ENCODE measurements around the gene SLC27A5.
"Not testable (repeated sequence)": the region's sequence is repeated elsewhere in the genome, so short reads cannot be mapped to it uniquely, and the experiment has no call there.

The SLC27A5 gene

DNA sequence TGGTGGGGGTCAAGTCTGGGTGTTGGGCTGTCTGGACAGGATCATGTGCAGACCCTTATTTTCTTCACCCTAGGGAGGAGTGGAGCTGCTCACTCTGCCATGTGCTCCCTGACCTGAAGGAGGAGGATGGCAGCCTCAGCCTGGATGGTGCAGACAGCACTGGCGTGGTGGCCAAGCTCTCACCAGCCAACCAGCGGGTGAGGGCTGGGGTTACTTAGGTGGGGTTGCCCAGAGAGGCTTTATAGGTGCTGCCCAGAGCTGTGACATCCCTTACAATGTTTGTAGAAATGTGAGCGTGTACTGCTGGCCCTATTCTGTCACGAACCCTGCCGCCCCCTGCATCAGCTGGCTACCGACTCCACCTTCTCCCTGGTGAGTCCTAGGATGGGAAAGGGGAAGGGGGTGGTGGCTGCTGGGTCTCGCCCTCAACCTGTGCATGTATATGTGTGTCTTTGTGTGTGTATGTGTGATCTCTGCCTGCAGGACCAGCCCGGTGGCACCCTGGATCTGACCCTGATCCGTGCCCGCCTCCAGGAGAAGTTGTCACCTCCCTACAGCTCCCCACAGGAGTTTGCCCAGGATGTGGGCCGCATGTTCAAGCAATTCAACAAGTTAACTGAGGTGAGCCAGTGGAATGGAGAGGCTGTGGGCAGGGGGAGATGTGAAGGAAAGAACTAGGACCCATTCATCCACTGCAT, 38.0 kb upstream of the SLC27A5 start:
- DNase-seq = no peak

DNA sequence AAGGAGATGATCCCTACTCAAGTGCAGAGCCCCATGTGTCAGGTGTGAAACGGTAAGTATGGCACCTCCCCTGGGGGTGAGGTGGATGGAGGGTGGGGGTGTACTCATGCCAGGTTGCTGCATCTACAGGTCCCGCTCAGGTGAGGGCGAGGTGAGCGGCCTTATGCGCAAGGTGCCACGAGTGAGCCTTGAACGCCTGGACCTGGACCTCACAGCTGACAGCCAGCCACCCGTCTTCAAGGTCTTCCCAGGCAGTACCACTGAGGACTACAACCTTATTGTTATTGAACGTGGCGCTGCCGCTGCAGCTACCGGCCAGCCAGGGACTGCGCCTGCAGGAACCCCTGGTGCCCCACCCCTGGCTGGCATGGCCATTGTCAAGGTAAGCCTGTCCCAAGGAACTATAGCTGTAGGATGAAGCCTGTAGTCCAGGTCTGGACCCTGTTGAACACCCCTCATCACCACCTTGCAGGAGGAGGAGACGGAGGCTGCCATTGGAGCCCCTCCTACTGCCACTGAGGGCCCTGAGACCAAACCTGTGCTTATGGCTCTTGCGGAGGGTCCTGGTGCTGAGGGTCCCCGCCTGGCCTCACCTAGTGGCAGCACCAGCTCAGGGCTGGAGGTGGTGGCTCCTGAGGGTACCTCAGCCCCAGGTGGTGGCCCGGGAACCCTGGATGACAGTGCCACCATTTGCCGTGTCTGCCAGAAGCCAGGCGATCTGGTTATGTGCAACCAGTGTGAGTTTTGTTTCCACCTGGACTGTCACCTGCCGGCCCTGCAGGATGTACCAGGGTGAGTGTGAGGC, 37.3 kb upstream of the SLC27A5 start:
- DNase-seq = no peak

DNA sequence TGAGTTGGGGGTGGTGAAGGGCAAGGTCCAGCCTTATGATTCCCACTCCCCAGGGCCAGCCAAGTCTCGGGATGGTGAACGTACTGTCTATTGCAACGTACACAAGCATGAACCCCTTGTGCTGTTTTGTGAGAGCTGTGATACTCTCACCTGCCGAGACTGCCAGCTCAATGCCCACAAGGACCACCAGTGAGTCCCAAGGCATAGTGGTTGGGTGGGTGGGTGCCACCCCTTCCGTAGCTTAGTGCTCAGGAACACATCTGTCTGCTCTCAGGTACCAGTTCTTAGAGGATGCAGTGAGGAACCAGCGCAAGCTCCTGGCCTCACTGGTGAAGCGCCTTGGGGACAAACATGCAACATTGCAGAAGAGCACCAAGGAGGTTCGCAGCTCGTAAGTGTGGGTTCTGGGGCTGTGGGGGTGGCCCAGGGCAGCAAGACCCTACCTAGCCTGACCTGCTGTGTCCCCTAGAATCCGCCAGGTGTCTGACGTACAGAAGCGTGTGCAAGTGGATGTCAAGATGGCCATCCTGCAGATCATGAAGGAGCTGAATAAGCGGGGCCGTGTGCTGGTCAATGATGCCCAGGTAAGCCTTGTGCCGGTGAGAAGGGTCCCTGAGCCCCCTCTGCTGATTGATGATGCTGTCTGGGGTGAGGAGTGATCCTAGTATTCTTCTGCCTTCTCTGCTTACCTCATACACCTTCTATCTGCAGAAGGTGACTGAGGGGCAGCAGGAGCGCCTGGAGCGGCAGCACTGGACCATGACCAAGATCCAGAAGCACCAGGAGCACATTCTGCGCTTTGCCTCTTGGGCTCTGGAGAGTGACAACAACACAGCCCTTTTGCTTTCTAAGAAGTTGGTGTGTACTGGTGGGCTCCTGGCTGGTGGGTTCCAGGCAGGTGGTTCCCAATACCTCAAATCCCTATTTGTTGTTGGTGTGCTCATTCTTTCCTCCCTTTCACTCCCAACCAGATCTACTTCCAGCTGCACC, 35.8 kb upstream of the SLC27A5 start:
- no peak for DNase-seq

DNA sequence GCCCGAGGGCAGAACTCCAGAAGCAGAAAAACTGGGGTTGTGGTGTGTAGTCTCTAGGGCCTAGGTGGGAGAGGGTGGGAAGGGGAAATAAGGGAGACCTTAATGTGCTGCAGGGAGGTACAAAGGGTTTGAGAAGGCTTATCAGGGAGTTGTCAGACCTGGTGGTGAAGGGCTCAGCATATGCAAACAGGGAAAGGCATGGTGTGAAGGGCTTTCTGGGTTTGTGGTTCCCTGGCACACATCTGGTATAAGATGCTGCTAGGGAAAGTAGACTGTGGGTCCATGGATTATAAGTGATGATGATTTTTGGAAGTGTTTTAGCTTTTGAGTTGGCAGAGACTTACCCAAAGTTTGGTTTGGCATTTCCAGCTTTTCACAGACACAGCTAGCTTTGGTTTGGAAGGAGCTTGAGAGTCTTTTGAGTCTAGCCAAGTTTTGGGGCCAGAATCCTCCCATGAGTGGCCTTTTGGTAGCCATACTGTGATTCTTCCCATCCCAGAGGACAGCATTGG, 34.3 kb upstream of the SLC27A5 start:
- DNase-seq = no peak

DNA sequence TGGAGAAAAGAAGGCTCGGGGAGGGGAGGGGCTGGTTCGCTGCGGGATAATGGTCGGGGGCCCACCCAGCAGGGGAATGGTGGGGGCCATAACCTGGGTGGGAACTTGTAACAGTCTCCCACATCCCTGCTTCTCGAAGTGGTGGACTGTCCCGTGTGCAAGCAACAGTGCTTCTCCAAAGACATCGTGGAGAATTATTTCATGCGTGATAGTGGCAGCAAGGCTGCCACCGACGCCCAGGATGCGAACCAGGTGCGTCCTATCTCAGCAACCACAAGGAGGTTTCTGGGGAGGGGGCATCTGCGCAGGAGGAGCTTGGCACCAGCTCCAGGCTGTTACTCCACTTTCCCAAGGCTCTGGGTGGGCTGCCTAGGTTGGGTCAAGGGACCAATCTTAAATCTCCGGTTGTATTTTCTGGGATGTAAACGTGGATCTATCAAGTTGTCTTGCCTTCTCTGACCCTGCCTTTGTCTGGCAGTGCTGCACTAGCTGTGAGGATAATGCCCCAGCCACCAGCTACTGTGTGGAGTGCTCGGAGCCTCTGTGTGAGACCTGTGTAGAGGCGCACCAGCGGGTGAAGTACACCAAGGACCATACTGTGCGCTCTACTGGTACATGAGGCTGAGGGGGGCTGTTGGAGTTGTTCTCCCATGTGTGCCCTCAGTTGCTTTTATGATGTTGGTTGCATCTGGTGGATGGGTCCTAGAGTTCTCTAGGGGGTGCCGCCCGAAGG, 33.7 kb upstream of the SLC27A5 start:
- DNase-seq = no peak

DNA sequence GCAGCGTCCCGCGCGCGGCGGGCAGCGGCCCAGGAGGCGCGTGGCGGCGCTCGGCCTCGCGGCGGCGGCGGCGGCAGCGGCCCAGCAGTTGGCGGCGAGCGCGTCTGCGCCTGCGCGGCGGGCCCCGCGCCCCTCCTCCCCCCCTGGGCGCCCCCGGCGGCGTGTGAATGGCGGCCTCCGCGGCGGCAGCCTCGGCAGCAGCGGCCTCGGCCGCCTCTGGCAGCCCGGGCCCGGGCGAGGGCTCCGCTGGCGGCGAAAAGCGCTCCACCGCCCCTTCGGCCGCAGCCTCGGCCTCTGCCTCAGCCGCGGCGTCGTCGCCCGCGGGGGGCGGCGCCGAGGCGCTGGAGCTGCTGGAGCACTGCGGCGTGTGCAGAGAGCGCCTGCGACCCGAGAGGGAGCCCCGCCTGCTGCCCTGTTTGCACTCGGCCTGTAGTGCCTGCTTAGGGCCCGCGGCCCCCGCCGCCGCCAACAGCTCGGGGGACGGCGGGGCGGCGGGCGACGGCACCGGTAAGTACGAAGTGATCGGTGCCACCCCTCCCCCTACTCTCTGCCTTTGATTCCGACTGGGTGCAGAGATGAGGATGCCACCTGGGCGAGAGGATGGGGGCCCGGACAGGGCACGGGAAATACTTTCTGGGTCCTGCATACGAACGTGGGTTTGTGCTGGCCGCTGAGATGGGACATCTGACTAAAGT, 32.9 kb upstream of the SLC27A5 start:
- DNase-seq = no peak

DNA sequence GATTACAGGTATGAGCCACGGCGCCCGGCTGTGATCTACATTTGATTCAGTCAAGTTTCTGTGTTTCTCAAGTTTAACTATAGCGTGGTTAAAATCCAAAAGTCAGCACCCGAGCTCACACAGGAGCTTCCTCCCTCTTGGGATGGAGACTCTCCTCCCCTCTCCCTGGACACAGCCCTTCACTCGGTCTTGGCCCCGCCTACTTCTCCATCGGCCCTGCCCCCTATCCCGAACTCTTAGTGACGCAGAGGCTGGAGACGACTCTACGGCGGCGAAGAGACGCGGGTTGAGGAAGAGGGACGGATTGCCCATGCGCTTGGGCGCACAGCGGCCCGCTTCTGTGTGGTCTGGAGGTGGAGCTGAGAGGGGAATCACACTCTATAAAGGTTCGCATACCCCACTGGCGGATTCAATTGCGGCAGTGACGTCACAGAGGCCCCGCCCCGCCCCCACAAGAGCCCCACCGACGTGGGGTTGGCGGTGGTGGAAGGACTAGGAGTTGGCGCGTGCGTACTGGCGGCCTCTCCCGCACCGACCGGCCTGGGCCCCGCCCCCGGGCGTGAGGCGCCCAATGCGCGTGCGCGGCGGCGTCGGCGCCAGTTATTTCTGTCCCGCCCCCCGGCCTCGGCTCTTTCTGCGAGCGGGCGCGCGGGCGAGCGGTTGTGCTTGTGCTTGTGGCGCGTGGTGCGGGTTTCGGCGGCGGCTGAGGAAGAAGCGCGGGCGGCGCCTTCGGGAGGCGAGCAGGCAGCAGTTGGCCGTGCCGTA, 32.2 kb upstream of the SLC27A5 start, which contains the start of gene TRIM28:
Gene TRIM28, plus strand, starts transcription at position 239 of the 765 bp plus-strand sequence. CDS start 694 bp downstream, outside the sequence.
- DNase-seq = no peak

DNA sequence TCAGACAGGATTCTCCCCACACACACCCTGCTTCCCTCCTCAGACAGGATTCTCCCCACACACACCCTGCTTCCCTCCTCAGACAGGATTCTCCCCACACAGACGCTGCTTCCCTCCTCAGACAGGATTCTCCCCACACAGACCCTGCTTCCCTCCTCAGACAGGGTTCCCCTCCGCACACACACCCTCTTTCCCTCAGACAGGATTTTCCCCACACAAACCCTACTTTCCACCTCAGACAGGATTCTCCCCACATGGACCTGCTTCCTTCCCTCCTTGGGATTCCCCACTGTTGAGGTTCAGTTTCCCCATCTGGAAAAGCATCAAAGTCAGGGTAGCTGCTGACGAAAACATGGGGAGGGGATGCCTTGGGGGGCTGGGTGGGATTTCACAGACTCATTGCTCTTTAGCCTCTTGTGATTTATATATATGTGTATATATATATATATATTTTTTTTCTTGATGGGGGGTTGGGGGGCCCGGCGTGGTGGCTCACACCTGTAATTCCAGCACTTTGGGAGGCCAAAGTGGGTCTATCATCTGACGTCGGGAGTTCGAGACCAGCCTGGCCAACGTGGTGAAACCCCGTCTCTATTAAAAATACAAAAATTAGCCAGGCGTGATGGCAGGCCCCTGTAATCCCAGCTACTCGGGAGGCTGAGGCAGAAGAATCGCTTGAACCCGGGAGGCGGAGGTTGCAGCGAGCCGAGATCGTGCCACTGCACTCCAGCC, 31.0 kb upstream of the SLC27A5 start:
- not testable (repeated sequence) for DNase-seq

DNA sequence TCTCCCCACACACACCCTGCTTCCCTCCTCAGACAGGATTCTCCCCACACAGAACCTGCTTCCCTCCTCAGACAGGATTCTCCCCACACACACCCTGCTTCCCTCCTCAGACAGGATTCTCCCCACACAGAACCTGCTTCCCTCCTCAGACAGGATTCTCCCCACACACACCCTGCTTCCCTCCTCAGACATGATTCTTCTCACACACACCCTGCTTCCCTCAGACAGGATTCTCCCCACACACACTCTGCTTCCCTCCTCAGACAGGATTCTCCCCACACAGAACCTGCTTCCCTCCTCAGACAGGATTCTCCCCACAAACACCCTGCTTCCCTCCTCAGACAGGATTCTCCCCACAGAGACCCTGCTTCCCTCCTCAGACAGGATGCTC, 27.4 kb upstream of the SLC27A5 start:
- not testable (repeated sequence) for DNase-seq

DNA sequence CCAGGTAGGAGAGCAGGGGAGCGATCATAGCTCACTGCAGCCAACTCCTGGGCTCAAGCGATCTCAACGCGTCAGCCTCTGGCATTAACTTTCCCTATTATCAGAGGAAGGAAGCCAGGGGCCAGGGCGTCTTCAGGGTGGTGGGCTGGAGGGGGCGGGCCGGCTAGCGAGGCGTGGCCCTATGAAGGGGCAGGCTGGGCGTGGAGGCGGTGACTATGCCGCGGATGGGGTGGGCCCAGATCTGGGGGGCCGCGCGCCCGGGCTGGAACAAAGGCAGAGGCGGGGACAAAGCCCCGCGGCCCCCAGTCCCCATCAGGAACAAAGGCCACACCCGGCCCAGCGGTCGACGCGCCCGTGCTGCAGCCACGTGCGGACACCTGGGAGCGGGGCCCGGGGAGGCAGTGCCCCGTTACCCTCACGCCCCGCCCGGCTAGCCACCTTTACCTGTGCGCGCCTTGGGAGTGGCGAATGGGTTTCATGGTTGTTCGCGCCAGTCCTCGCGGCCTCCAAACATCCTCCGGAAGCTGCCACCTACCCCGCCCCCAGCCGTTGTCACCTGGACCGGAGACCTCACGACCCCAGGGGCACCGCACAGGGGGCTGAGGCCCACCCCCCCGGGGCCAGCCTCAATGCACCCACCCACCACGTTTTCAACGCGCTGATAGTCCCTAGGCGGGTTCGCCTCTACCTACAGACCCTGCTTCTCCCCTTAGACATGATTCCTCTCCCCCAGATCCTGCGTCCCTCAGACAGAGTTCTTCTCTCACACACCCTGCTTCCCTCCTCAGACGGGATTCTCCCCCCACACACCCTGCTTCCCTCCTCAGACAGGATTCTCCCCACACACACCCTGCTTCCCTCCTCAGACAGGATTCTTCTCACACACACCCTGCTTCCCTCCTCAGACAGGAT, 26.7 kb upstream of the SLC27A5 start:
- no peak for DNase-seq

DNA sequence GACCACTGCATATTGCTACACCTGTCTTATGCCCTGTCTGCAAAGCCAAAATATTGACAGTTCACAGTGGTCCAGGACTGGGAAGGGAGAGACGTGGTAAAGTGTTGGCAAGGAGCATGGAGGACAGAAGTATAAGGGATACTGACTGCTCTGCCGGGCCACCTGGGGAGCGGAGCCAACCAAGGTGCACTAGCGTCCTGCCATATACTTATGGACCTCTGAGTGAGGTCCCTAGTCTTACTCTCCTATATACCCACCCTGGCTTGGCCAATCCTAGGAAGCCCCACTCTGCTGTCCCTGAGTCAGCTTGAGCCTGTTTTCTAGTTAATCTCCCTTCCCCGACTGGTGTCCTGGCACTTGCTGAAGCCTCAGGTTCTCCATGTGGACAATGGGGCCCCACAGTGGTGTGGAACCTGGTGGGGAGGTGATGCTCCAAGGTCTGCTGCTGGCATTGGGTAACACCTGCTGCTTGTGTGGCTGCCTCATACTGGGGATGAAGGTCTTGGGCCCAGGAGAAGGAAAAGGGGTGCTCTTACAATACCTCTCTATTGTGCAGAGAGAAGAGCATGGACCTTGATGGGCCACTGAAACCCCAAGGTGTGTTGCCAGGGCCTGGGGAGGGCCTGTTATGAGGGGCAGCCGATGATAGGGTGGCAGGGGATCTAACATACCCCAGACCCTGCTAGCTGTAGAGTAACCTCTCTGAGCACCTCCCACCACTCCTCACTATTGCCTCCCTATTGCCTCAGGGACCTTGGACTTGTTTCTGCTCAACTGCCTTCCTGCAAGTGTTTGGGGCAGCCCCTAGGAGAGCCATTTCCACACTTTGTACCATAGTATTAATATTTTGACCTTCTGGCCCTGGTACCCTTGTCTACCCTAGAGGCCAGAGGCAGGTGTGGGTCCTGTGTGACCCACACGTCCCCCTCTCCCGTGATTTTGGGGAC, 25.3 kb upstream of the SLC27A5 start:
- no peak for DNase-seq

DNA sequence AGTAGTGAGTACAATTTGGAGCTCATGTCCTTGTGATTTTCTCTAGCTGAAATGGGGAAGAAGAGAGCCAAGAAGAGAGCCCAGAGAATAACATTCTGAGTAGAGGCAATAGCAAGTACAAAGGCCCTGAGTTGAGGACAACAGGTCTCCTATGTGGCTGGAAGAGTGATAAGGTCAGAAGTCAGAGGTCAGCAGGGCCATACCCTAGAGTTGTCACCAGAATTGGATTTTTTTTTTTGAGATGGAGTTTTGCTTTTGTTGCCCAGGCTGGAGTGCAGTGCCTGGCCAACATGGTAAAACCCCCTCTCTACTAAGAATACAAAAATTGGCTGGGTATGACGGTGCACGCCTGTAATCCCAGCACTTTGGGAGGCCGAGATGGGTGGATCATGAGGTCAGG, 24.1 kb upstream of the SLC27A5 start:
- DNase-seq = no peak

DNA sequence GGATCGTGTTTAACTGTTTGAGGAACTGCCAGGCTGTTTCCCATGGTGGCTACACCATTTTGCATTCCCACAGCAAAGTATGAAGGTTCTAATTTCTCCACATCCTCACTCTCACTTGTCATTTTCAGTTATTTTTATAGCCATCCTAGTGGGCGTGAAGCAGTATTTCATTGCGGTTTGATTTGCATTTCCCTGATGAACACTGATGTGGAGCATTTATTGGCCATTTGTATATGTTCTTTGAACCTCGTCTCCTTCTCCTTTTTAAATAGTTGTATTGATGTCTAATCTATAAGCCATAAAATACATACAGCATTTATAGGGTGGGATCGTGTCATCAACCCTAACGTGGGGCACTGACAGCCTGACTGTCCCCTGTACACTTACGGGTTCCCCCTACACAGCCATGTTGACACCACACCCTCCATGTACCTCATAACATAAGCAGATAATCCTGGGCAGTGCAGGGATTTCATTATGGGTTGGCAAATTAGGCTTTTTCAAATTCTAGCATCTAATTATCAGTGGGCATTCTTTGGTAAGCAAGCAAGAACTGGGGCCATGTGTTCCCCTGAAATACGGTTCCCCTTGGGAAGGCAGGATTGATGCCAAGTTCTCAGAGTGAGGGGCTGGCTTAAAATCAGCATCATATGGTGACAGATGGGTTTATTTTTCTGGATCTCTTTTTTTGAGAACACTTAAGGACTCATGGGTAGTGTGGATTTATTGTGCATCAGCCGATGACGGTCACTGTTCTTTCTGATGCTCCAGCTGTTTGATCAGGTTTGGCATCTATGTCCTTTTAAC, 19.4 kb upstream of the SLC27A5 start:
- no peak for DNase-seq

DNA sequence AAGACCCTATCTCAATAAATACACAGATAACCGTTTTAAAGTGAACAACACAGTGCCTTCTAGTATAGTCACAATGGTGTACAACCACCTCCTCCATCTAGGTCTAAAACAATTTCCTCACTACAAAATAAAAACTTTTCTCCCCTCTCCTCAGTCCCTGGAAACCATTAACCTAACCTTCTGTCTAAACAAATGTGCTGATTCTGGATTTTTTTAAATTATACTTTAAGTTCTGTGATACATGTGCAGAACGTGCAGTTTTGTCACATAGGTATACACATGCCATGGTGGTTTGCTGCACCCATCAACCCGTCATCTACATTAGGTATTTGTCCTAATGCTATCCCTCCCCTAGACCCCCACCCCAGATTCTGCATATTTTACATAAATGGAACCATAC, 17.6 kb upstream of the SLC27A5 start:
- DNase-seq = no peak

DNA sequence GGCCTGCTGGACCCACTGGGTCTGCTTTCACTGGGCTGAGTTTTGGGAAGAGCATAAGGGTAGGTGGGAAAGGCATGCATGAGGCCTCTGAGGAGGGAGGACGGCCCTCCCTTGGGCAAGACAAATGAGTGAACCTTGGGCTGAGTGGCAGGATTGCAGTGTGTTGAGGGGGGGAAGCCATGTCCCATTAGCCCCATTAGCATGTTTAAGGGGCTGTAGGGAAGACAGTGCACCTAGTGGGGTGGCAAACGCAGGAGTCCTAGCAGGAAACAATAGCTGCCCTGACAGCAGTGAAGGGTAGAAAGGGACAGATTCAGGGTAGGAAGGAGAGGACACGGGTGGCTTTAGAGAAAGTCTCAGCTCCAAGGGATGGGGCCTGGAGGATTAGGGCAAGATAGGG, 10.9 kb upstream of the SLC27A5 start:
- DNase-seq = no peak

DNA sequence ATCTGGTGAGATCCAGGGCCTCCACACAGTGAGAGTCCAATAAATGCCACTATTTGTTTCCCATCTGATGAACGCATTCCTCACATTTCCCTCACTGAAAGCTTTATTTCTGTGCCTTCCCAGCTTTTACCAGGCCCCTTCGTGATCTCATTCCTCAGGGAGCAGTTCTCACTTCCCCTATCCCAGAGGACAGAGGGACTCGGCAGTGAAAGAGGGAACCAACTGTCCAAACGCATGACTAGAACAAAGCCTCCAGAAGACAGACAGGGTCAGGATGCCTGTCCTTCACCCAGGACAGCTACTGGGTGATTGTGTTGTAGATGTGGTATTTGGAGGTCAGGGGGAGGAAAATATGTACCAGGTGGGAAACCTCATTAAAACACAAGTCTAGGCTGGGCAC, 9.9 kb upstream of the SLC27A5 start:
- DNase-seq = no peak

DNA sequence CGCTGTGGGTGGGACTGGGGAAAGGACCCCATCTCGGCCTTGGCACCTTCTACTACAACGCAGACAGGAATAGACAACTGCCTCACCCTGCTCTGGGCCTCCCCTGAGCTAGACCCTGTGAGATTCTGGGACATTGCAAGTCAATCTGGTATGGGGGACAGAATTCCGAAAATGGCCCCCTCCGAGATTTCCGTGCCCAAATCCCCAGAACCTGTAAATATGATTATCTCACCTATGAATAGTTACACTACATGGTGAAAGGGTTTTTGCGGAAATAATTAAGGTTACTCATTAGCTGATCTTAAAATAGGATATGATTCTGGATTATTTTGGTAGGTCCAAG, 8.4 kb upstream of the SLC27A5 start:
- no peak for DNase-seq

Measured in NK-92 treated with Interleukin-12 subunit alpha and Interleukin-12 subunit beta, amount 100 ng/mL, for 24 hours (cell line).